Gastroesophageal sphincter (tissue), 3 donors: ENCODE measurements around the gene LMNB1.

Experiments used
- CTCF ChIP-seq, 4 experiments: fragments of 200-600 bp in 2 of 4; fragments of 450-650 bp in 2 of 4; sonication (generic) in 1 of 4; IDR thresholded peaks; one replicate each; pipeline ENCODE4 v1.5.1; 2017 to 2019; ENCODE audit warnings: antibody characterized with exemption in 4 of 4, mild to moderate bottlenecking in 2 of 4, moderate library complexity in 2 of 4
- EP300 ChIP-seq: sonication (generic); formaldehyde crosslinking; IDR thresholded peaks from one replicate; pipeline ENCODE4 v1.6.1; 2017; ENCODE audit warnings: antibody characterized with exemption, mild to moderate bottlenecking
- POLR2A ChIP-seq, 2 donors: fragments of 450-650 bp; IDR thresholded peaks; one replicate each; pipeline ENCODE4 v1.6.1; 2017; ENCODE audit warnings: antibody characterized with exemption in 2 of 2, mild to moderate bottlenecking in 2 of 2, moderate library complexity in 1 of 2

GRCh38 chr5:126847826-126848251, 70.9 kb downstream of the LMNB1 start:
- TF ChIP-seq CTCF (IDR thresholded peaks at IDR 0.05), result no peak
- no peak for TF ChIP-seq EP300
- TF ChIP-seq POLR2A (IDR thresholded peaks at IDR 0.05), result no peak
